Stimulated activated CD4-positive, alpha-beta T cell treated with anti-CD3 and anti-CD28 coated beads, Interleukin-15, amount 100 ng/mL, for 24 hours (primary cell): Measurements from ENCODE around the gene SBNO2.
A peak's percentile ranks its signal among the peaks of the same experiment; 100 is the strongest.
"Not testable (repeated sequence)": the region's sequence is repeated elsewhere in the genome, so short reads cannot be mapped to it uniquely, and the experiment has no call there.

Source experiments
- DNase-seq: peaks from one replicate; pipeline ENCODE4 v3.0.0-alpha.2; 2020

The SBNO2 gene

GRCh38 chr19:1132552-1133383, 41.3 kb downstream of the SBNO2 start:
- no peak for DNase-seq

DNA sequence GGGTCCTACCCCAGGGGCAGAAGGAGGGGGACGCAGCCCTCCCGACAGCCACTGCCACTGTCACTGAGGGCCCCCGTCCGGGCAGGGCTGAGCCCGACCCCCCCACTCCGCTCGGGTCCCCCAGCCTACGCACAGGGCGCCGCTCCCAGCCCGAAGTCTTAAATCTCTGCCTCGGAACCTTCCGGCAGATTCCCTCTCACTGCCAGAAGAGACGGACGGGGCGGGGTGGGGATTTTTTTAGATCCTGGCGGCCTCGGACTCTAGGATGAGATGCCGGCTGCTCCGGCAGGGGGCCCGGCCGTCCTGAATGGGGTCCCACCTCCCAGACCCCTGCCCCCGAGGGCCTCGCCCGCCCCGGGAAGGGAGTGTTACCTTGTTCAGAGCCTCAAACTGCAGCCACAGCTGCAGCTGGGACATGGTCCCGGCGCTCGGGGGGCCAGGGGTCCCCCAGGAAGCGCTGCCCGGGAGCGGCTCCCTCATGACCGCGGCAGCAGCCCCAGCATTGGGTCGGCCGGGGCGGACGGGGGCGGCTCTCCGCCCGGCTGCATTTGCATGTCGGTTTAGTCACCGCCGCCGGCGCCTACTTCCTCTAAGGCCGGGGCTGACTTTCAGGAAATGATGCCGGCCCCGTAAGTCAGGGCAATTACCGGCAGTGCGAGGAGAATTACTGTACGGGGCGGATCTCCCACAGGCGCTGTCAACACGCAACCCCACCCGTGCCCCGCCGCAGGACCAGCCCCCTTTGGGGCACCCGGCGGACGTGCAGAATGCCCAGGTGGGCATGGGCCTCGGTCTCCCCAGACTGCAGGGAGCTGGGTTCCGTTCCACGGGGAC, 42.1 kb downstream of the SBNO2 start:
- peak; percentile 94 for DNase-seq

- peak; percentile 73 for DNase-seq
Measured at GRCh38 chr19:1130771-1131717, 43.0 kb downstream of the SBNO2 start.

- DNase-seq = no peak
Measured at GRCh38 chr19:1129535-1129934, 44.5 kb downstream of the SBNO2 start.

GRCh38 chr19:1129084-1129483, 45.0 kb downstream of the SBNO2 start:
- not testable (repeated sequence) for DNase-seq

GRCh38 chr19:1128106-1128505, 46.0 kb downstream of the SBNO2 start:
- no peak for DNase-seq

GRCh38 chr19:1126984-1127760, 46.9 kb downstream of the SBNO2 start:
- no peak for DNase-seq

DNA sequence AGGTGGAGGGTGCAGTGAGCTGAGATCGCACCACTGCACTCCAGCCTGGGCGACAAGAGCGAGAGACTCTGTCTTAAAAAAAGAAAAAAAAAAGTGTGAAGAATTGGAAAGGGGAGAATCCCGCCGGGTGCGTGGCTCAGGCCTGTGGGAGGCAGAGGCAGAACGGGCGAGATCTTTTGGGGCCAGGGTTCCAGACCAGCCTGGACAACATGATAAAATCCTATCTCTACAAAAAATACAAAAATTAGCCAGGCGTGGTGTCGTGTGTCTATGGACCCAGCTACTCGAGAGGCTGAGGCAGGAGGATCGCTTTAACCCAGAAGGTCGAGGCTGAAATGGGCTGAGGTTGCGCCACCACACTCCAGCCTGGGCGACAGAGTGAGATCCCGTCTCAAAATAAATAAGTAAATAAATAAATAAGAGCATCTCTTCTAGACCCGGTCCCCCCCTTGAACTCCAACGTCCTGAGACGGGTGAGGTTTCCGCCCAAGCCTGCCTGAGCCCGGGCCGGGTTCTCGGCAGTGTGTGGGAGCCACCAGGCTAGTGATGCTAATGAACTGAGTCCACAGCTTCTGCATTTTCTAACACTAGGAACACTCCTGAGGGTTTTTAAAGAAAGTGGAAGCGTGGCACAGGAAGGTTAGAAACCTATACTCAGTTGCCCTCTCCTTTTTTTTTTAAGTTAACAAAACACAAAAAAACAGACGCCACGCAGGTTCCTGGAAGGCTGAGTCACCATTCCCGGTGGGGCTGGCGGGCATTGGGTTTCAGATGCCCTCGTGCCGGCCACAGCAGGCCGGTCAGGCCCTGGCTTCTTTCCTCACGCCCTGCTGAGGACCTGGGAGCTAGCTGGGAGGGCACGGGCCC, 48.2 kb downstream of the SBNO2 start:
- DNase-seq = no peak

DNA sequence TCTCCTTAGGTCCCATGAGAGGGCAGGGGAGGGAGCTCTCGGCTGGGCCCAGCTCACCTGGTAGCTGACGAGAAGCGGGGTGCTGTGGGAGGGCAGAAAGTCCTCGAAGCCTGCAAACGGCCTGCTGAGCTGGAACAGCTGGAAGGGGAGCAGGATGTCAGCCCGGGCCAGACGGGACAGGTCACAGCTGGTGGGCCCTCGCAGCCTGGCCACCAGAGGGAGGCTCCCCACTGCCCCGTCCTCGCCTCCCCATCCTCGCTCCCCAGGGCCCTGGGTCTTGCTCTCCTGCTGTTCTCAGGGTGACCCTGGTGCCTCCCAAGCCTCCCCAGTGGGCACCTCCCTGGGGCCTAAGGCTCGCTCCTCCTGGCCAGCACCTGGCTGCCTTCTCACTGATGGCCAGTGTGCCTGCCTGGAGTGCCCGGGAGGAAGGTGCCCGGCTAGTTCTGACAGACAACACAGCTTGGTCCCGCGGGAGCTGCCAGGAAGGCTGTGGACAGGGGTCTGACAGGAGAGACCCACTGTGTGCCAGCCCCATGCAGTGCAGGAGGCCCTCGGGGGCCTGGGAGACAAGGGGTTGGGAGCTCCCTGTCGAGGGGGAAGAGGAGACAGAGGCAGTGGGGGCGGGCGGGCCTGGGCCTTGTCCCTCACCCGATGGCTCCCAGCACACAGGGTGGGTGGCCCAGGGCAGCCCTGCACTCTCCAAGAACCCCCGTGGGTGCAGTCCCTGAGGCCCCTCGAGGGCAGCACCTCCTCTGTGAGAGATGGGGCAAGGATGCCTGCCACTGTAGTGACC, 50.0 kb downstream of the SBNO2 start:
- DNase-seq = no peak

DNA sequence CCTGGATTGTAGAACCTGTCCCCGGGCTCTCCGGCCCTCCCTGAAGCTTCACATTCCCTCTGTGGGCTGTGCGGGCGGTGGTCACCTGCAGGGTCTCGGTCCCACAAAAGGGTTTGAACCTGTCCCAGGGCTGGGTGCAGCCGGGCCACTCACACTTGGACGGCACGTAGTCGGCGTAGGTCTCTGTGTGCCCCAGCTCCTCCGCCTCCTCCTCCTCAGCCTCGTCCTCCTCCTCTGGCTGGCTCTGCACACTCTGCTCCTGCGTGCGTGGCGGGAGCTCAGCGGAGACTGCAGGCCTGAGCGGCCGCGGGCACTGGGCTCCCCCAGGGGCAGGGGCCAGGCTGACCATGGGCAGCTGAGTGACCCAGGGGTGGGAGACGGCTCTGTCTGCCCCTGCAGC, 50.7 kb downstream of the SBNO2 start:
- no peak for DNase-seq

GRCh38 chr19:1122972-1123363, 51.1 kb downstream of the SBNO2 start:
- DNase-seq = peak; percentile 80

GRCh38 chr19:1122021-1122971, 51.8 kb downstream of the SBNO2 start:
- DNase-seq = no peak

DNA sequence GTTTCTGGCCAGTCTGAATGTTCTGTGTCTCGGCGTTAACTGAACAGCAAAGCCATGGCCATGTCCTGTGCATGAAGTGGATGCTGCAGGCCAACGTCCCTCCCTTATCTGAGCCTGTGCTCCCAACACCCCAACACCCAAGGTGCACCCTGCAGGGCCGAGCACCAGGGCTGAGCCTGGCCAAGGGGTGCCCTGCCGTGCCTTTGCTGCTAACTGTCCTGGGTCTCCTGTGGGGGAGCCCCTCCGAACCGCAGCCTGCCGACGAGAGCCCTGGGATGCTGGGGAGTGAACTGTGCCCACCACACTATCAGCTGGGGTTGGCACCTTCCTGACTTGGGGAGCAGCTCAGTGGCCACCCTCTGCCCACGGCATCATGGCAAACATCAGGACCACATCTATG, 52.7 kb downstream of the SBNO2 start:
- DNase-seq = no peak

GRCh38 chr19:1119475-1120217, 54.4 kb downstream of the SBNO2 start:
- no peak for DNase-seq

DNA sequence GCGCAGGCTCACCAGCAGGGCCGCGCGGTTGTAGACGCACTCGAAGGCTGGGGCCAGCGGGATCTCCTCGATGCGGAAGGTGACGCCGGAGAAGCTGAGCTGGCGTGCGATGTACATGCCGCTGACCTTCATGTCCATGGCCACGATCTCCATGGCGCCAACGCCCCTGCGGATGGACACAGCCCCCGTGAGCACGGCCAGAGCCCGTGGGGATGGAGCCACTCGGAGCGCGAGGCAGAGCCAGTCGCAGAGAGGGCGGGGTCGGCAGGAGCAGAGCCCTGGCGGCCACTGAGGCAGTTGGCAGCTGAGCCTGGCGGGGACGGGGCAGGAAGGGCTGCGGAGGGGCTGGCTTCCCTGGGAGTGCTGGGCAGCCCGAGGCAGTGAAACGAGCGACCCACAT, 55.1 kb downstream of the SBNO2 start:
- DNase-seq = no peak

GRCh38 chr19:1117654-1118053, 56.4 kb downstream of the SBNO2 start:
- DNase-seq = no peak

DNA sequence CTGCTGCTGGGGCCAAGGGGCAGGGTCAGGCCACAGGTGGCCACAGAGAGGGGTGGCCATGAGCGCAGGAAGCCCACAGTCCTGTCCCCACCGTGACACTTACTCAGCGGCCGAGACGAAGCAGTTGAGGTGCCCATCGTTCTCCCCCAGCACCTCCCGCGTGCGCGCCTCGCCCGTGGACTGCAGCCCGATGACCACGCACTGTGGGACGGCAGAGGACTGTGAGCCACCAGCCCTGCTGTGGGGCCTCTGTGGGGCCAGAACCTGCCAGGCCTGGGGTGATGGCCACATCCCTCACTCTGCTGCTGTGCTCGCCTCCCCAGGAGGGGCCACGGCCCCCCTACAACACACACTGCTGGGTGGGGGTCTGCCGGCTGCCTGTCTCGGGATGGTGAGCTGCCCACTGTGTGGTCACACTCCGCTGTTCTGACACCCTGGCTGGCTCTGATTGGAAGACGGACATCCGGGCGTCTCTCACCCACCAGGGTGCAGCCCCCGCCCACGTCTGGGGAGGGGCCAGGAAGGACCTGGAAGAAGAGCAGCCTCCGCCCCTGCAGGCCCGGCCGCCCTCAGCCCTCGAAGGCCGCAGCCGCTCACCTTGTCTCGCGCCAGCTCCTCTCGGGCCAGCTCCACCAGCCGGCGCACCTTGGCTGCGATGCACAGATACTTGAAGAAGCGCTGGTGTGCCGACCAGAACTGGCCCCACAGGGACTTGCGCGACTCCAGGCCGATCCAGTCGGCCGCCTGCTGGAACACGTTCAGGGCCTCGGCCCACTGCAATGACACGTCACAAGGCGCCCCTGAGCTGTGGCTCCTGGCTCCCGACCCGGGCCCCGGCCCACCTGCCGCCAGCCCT, 57.1 kb downstream of the SBNO2 start:
- DNase-seq = no peak
